Heart right ventricle (tissue), 16 donors: ENCODE data around the gene TMTC1. TPM values are rescaled to one million over a fixed set of nuclear protein-coding genes. Genes with fewer than 3 reads are reported as not detected.

ENCODE experiments used
- ATAC-seq, 8 donors: fragments of 200-7000 bp; cut with Tn5 transposase; one replicate each; pipeline ENCODE4 v1.9.1; 2020; ENCODE audit warnings: mild to moderate bottlenecking in 8 of 8, moderate library complexity in 8 of 8, moderate number of reproducible peaks in 1 of 8
- DNase-seq, 2 donors: peaks; one replicate each; pipeline ENCODE4 v3.0.0-alpha.2; 2020
- H3K27ac ChIP-seq, 10 donors: fragments of 200-600 bp; sonication (generic) in 2 of 10; one replicate each; pipeline versions ENCODE4 v1.5.0 to v1.8.0; 2020 to 2022; ENCODE audit warnings: mild to moderate bottlenecking in 3 of 10
- H3K27me3 ChIP-seq, 7 donors: fragments of 200-600 bp; one replicate each; pipeline ENCODE4 v1.8.0; 2021 to 2022; ENCODE audit warnings: mild to moderate bottlenecking in 2 of 7
- H3K36me3 ChIP-seq, 9 donors: fragments of 200-600 bp; sonication (generic) in 1 of 9; one replicate each; pipeline versions ENCODE4 v1.5.0 to v1.8.0; 2020 to 2022; ENCODE audit warnings: mild to moderate bottlenecking in 2 of 9
- H3K4me1 ChIP-seq, 9 donors: fragments of 200-600 bp; sonication (generic) in 1 of 9; one replicate each; pipeline versions ENCODE4 v1.5.0 to v1.8.0; 2020 to 2022; ENCODE audit warnings: mild to moderate bottlenecking in 4 of 9
- H3K4me3 ChIP-seq, 10 donors: fragments of 200-600 bp; sonication (generic) in 2 of 10; one replicate each; pipeline versions ENCODE4 v1.5.0 to v1.8.0; 2020 to 2022; ENCODE audit warnings: mild to moderate bottlenecking in 7 of 10, moderate library complexity in 2 of 10
- H3K9me3 ChIP-seq, 11 donors: fragments of 200-600 bp in 10 of 11; sonication (generic) in 2 of 11; one replicate each; pipeline versions ENCODE4 v1.5.0 to v1.8.0; 2013 to 2022; ENCODE audit warnings: mild to moderate bottlenecking in 2 of 11, control low read depth in 1 of 11, moderate library complexity in 1 of 11
- CTCF ChIP-seq, 9 donors: fragments of 200-600 bp; sonication (generic) in 2 of 9; IDR thresholded peaks; one replicate each; pipeline versions ENCODE4 v1.5.0 to v1.8.0; 2021 to 2022; ENCODE audit warnings: antibody characterized with exemption in 9 of 9, mild to moderate bottlenecking in 5 of 9, moderate library complexity in 1 of 9
- WGBS, 2 donors: extraction: QIAGEN DNeasy Blood & Tissue Kit; methylation state at CpG; one replicate each; pipeline ENCODE4 v1.1.7; 2013; ENCODE audit warnings: inconsistent platforms in 1 of 2; 5-methylcytosine and 5-hydroxymethylcytosine counted together
- intact Hi-C, 10 donors: fragments of 100-400 bp; cut with DNase I; formaldehyde crosslinking; loops; one replicate each; pipeline versions ENCODE4 v1.11.1 to v1.14.2; 2022
- polyA plus RNA-seq, 2 donors: library from polyadenylated mRNA; stranded (reverse); fragments of 200-250 nt; gene quantifications; one replicate each; pipeline ENCODE4 v1.2.3, GENCODE V29; 2013
- total RNA-seq, 10 donors: library from RNA; stranded (reverse); fragmentation: NEBNext Ultra II Directional in 3 of 10; extraction: Animal tissue kit (Norgen Biotek cat#: 25700) in 3 of 10; gene quantifications; one replicate each; pipeline versions ENCODE4 v1.2.1 to v1.2.4, GENCODE V29; 2021 to 2023
- donor health status: Arrhythmogenic right ventricular cardiomyopathy.
- donor health status: ischemic (EF 13 %, LVEDD 7.1; RV severe dilation, severe dysfunction).
- donor health status: healthy with polysubstance abuse.
- donor health status: DM: no; HTN: yes; CAD: no.
- donor health status: DM: no; HTN: no; CAD: no.
- donor health status: ischemic (EF 25% LVEDD 6.9; RV normal size, moderate dysfunction).
- donor health status: ischemic (EF 25% LVEDD 5.7; RV mildly dilated, moderate dysfunction).
- donor health status: healthy.
- donor health status: DM: yes; HTN: yes; CAD: no.
- donor health status: Ischemic cardiomyopathy.
- donor health status: ischemic (EF 35%, LVEDD 5.7; RV mildly dilated, moderate dysfunction).
- donor health status: nonischemic (EF 11% LVEDD 7.7; RV severe dilation, severe dysfunction).
- donor health status: DM: yes; HTN: yes; CAD: no.
- donor health status: PGD.
- donor health status: ischemic (EF 29% LVEDD 5.4; RV normal size, mild dysfunction).
- donor health status: nonischemic (EF 23%, LVEDD 6.1; RV moderate dilation, normal function).

TMTC1 gene
- total and polyA plus RNA-seq, 12 donors = 9.6 to 54.2 (median 22.9) TPM

GRCh38 chr12:29763301-29763683 is 20.4 kb downstream of the TMTC1 start:
- H3K27me3 ChIP-seq = no peaks in the 10 kb centered on the region
- TF ChIP-seq CTCF (IDR thresholded peaks at IDR 0.05) = no peak
- peak overlapping the region in 6 of 10 donors; percentile 15 to 70 (median 22) for H3K27ac ChIP-seq
- peaks cover 0 to 29% (median 19%) of the 10 kb centered on the region in 9 donors for H3K4me1 ChIP-seq
- DNase-seq (no peak), ATAC-seq (peak in 7 of 8 donors; percentile 40 to 76 (median 66))
- H3K9me3 ChIP-seq = no peaks in the 10 kb centered on the region
- intact Hi-C loops = no loop called here
- no peak overlapping the region for H3K4me3 ChIP-seq
- peaks cover 0 to 48% (median 0%) of the 10 kb centered on the region in 9 donors for H3K36me3 ChIP-seq

GRCh38 chr12:29762637-29763300 is 21.0 kb downstream of the TMTC1 start:
- peak overlapping the region in 6 of 10 donors; percentile 7 to 70 (median 18) for H3K27ac ChIP-seq
- TF ChIP-seq CTCF (IDR thresholded peaks at IDR 0.05) = no peak
- ATAC-seq (peak; percentile 38 to 97 (median 95)), DNase-seq (peak; percentile 38 to 57)
- no peak overlapping the region for H3K4me3 ChIP-seq
- WGBS, 2 donors = 41 to 59% methylated on average over 7 of the region's 7 CpGs
- intact Hi-C loops = no loop called here
- no peaks in the 10 kb centered on the region for H3K9me3 ChIP-seq
- no peaks in the 10 kb centered on the region for H3K27me3 ChIP-seq
- peaks cover 0 to 50% (median 0%) of the 10 kb centered on the region in 9 donors for H3K36me3 ChIP-seq
- peaks cover 0 to 28% (median 19%) of the 10 kb centered on the region in 9 donors for H3K4me1 ChIP-seq

GRCh38 chr12:29759950-29760349 is 23.8 kb downstream of the TMTC1 start:
- TF ChIP-seq CTCF (IDR thresholded peaks at IDR 0.05) = no peak
- no peak for ATAC-seq
- no peak overlapping the region for H3K4me3 ChIP-seq
- no peak for DNase-seq
- H3K27ac ChIP-seq = no peak overlapping the region
- peaks cover 0 to 32% (median 21%) of the 10 kb centered on the region in 9 donors for H3K4me1 ChIP-seq
- no peaks in the 10 kb centered on the region for H3K27me3 ChIP-seq
- peaks cover 0 to 49% (median 4%) of the 10 kb centered on the region in 9 donors for H3K36me3 ChIP-seq
- intact Hi-C loops = no loop called here
- no peaks in the 10 kb centered on the region for H3K9me3 ChIP-seq
- 95 to 98% methylated on average over 2 of the region's 2 CpGs for WGBS, 2 donors

- no peak for TF ChIP-seq CTCF (IDR thresholded peaks at IDR 0.05)
- Histone ChIP-seq H3K4me3 (no peak overlapping the region), H3K27me3 (no peaks in the 10 kb centered on the region), H3K27ac (no peak overlapping the region), H3K4me1 (peaks cover 5 to 29% (median 20%) of the 10 kb centered on the region in 9 donors), H3K9me3 (no peaks in the 10 kb centered on the region), H3K36me3 (peaks cover 0 to 67% (median 9%) of the 10 kb centered on the region in 9 donors)
- intact Hi-C loops = no loop called here
- ATAC-seq (no peak), DNase-seq (no peak)
Measured at GRCh38 chr12:29756741-29757390, 26.9 kb downstream of the TMTC1 start.
